Ovary (tissue), 9 donors: Measurements from ENCODE around the gene ANO10. TPM values are rescaled to one million over a fixed set of nuclear protein-coding genes. Genes with fewer than 3 reads are reported as not detected.
"Not testable (repeated sequence)": the region's sequence is repeated elsewhere in the genome, so short reads cannot be mapped to it uniquely, and the experiment has no call there.

Source experiments
- DNase-seq, 5 donors: peaks; one replicate each; pipeline ENCODE4 v3.0.0-alpha.2; 2019 to 2020
- H3K27ac ChIP-seq, 2 donors: fragments of 200-600 bp; one replicate each; pipeline versions ENCODE4 v1.5.1 to v1.8.0; 2019 to 2022
- H3K27me3 ChIP-seq: fragments of 200-600 bp; one replicate; pipeline ENCODE4 v1.8.0; 2022
- H3K36me3 ChIP-seq: fragments of 200-600 bp; sonication (generic); one replicate; pipeline ENCODE4 v1.5.1; 2019
- H3K4me1 ChIP-seq: one replicate; pipeline ENCODE4 v1.8.1; 2013; ENCODE audit warnings: mild to moderate bottlenecking, moderate library complexity; ENCODE audit not compliant: insufficient read depth
- H3K4me3 ChIP-seq: fragments of 200-600 bp; sonication (generic); one replicate; pipeline ENCODE4 v1.5.1; 2017
- H3K9me3 ChIP-seq, 2 donors: fragments of 200-600 bp in 1 of 2; sonication (generic) in 1 of 2; one replicate each; pipeline versions ENCODE4 v1.5.1 to v1.8.1; 2013 to 2019; ENCODE audit warnings: mild to moderate bottlenecking in 1 of 2, moderate library complexity in 1 of 2
- EP300 ChIP-seq: sonication (generic); formaldehyde crosslinking; IDR thresholded peaks from one replicate; pipeline ENCODE4 v1.6.1; 2017; ENCODE audit warnings: antibody characterized with exemption
- POLR2A ChIP-seq: fragments of 450-650 bp; IDR thresholded peaks from one replicate; pipeline ENCODE4 v1.6.1; 2017; ENCODE audit warnings: antibody characterized with exemption, mild to moderate bottlenecking, moderate library complexity
- WGBS, 3 donors: extraction: QIAGEN DNeasy Blood & Tissue Kit in 1 of 3; methylation state at CpG; one replicate each; pipeline versions ENCODE4 v1.1.5 to v1.1.7; 2013 to 2017; 5-methylcytosine and 5-hydroxymethylcytosine counted together
- intact Hi-C, 4 donors: fragments of 100-400 bp; cut with DNase I; formaldehyde crosslinking; loops; one replicate each; pipeline versions ENCODE4 v1.11.0 to v1.15.1; 2022 to 2023
- polyA plus RNA-seq, 2 donors: library from polyadenylated mRNA; stranded (reverse); fragments of 200-250 nt in 1 of 2; fragments of 350-450 nt in 1 of 2; fragmentation: Illumina TruSeq in 1 of 2; extraction: RNeasy Lipid Tissue Mini Kit (QIAGEN cat#74804) in 1 of 2; gene quantifications; one replicate each; pipeline ENCODE4 v1.2.3, GENCODE V29; 2013 to 2014
- total RNA-seq, 7 donors: library from RNA; depleted of rRNA in 2 of 7; stranded (reverse); fragments of >200 nt in 2 of 7; fragmentation: NEBNext Ultra II Directional in 3 of 7; extraction: Animal tissue kit (Norgen Biotek cat#: 25700) in 3 of 7; gene quantifications; one replicate each; pipeline versions ENCODE4 v1.1.0 to v1.2.4, GENCODE V29; 2016 to 2023
- TF ChIP-seq, protein P1 (sequence below), 3 donors: fragments of 450-650 bp in 2 of 3; fragments of 200-600 bp in 1 of 3; IDR thresholded peaks; one replicate each; pipeline versions ENCODE4 v1.5.1 to v1.8.0; 2016 to 2022; ENCODE audit warnings: antibody characterized with exemption in 3 of 3, mild to moderate bottlenecking in 1 of 3
- donor health status: DM: no; HTN: no; CAD: no; lungs with moderate emphysema.
- donor health status: DM: no; HTN: no; CAD: no.
- donor health status: Bipolar disorder and iron deficiency.
- donor health status: DM: yes; HTN: yes; CAD: no.
- donor health status: DM: no; HTN: no; CAD: no.
- donor health status: DM: yes; HTN: yes; CAD: no.

ANO10 gene
- total and polyA plus RNA-seq, 9 donors = 12.2 to 58.7 (median 21.7) TPM

DNA sequence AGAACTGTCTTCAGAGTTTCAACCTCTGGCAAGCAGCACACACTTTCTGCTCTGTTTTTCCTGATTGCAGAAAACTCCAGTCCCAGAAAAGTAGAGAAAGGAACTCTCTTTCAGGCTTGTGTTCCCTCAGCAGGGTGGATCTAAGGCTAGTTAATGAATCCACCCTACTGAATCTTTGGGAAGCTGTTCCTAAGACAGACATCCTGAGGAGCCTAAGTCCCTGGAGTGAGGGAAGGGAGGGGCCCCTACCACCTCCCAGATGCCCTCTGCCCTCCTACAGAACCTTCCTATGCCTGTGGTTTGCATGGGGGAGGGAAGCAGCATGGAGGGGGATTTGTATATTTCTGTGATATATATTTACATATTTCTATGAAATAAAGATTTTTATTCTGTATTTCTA, 124.4 kb downstream of the ANO10 start:
- intact Hi-C loops = loop anchor here in 1 of 4 donors (10.0 kb wide), 1 partner anchor 333 kb away; no protein-coding TSS in a partner anchor
- no peaks in the 10 kb centered on the region for H3K4me1 ChIP-seq
- no peak overlapping the region for H3K4me3 ChIP-seq
- no peak for TF ChIP-seq EP300
- TF ChIP-seq, protein P1, sequence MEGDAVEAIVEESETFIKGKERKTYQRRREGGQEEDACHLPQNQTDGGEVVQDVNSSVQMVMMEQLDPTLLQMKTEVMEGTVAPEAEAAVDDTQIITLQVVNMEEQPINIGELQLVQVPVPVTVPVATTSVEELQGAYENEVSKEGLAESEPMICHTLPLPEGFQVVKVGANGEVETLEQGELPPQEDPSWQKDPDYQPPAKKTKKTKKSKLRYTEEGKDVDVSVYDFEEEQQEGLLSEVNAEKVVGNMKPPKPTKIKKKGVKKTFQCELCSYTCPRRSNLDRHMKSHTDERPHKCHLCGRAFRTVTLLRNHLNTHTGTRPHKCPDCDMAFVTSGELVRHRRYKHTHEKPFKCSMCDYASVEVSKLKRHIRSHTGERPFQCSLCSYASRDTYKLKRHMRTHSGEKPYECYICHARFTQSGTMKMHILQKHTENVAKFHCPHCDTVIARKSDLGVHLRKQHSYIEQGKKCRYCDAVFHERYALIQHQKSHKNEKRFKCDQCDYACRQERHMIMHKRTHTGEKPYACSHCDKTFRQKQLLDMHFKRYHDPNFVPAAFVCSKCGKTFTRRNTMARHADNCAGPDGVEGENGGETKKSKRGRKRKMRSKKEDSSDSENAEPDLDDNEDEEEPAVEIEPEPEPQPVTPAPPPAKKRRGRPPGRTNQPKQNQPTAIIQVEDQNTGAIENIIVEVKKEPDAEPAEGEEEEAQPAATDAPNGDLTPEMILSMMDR (IDR thresholded peaks at IDR 0.05) = no peak
- TF ChIP-seq POLR2A = no peak
- no peak for DNase-seq
- H3K27me3 ChIP-seq = no peaks in the 10 kb centered on the region
- H3K27ac ChIP-seq = no peak overlapping the region
- no peaks in the 10 kb centered on the region for H3K36me3 ChIP-seq
- no peaks in the 10 kb centered on the region for H3K9me3 ChIP-seq

DNA sequence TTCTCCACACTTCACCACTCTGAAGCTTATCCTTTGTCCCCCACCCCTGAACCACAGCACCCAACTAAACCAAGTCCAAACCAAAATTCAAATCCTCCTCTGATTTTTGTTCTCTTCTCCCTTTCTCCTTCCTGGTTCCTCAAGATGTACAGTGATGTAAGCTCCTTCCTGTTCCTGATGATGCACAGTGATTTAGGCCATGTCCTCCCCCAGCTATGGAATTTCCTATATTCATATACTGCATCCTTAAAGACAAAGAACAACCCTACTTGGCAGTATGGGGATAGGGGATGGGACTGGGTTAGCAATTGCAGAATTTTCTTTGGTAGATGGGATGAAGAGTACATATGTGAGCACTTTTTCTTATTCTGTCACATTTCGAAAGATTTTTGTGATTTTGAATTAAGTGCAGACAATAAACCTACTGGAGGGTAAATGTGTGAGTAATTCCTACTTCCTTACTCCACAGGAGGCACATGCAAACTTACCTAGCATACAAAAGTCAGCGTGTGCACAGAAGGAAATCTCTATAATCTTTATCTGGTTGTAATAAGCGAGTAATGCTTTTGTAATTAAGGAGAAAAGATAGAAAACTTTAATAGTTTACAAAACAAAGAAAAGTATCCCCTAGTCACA, 125.0 kb downstream of the ANO10 start:
- WGBS, 3 donors = 80 to 91% (median 81%) methylated on average over 3 of the region's 3 CpGs

DNA sequence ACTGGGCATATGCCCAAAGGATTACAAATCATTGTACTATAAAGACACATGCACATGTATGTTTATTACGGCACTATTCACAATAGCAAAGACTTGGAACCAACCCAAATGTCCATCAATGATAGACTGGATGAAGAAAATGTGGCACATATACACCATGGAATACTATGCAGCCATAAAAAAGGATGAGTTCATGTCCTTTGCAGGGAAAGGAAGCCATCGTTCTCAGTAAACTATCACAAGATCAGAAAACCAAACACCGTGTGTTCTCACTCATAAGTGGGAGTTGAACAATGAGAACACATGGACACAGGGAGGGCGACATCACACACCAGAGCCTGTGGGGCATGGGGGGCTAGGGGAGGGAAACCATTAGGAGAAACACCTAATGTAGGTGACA, 128.9 kb downstream of the ANO10 start:
- H3K27me3 ChIP-seq, H3K36me3 ChIP-seq, H3K4me3 ChIP-seq, H3K27ac ChIP-seq, H3K4me1 ChIP-seq, DNase-seq, H3K9me3 ChIP-seq: not testable (repeated sequence)
- WGBS, 3 donors = 94 to 97% (median 95%) methylated on average over 4 of the region's 4 CpGs
- intact Hi-C loops = loop anchor here in 1 of 4 donors (10.0 kb wide), 1 partner anchor 328 kb away; no protein-coding TSS in a partner anchor

More for the DNA sequence above, 125.0 kb downstream of the ANO10 start:
- Histone ChIP-seq H3K27ac (no peak overlapping the region), H3K4me1 (no peaks in the 10 kb centered on the region), H3K4me3 (no peak overlapping the region), H3K36me3 (no peaks in the 10 kb centered on the region), H3K27me3 (no peaks in the 10 kb centered on the region), H3K9me3 (no peaks in the 10 kb centered on the region)
- DNase-seq = no peak
- TF ChIP-seq EP300 (no peak), POLR2A (no peak)
- TF ChIP-seq, protein P1 (IDR thresholded peaks at IDR 0.05) = no peak
- intact Hi-C loops = loop anchor here in 1 of 4 donors (10.0 kb wide), 1 partner anchor 332 kb away; no protein-coding TSS in a partner anchor

DNA sequence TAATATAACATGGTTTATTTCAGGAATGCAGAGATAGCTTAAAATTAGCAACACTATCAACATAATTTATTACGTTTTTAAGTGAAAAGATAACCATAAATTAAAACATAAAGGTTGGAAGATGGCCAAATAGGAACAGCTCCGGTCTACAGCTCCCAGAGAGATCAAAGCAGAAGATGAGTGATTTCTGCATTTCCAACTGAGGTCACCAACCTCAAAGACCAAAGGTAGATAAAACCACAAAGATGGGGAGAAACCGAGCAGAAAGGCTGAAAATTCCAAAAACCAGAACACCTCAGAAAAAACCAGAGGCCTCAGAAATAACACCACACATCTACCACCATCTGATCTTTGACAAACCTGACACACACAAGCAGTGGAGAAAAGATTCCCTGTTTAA, 130.0 kb downstream of the ANO10 start:
- 79 to 86% (median 81%) methylated on average over 3 of the region's 3 CpGs for WGBS, 3 donors
- H3K27ac ChIP-seq, H3K4me3 ChIP-seq, H3K36me3 ChIP-seq, H3K27me3 ChIP-seq, H3K4me1 ChIP-seq, DNase-seq, H3K9me3 ChIP-seq: not testable (repeated sequence)
- intact Hi-C loops = loop anchor here in 1 of 4 donors (10.0 kb wide), 1 partner anchor 327 kb away; no protein-coding TSS in a partner anchor

DNA sequence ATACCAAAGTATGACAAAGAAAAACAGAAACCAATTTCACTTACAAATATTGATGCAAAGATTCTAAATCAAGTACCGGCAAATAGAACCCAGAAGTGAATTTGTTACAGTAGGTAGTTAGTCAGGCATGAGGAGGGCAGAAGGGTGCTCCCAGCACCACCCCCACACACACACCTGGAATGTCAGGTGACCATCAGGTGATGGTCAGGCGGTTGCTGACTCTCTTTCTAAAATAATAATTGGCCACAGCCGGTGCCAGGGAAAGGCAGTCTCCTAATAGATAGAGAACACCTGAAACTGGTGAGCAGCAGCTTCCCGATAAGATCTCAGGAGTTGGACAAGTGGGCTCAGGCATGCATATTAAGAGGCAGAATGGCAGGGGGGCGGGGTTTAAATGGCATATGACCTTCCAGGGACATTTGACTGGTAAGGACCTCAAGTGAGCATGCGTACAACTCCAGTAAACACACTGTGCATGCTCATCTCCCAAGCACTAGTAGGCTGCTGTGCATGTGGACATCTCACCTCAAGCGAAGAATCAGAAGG, 131.1 kb downstream of the ANO10 start:
- TF ChIP-seq, protein P1 (IDR thresholded peaks at IDR 0.05) = no peak
- TF ChIP-seq EP300 (no peak), POLR2A (no peak)
- DNase-seq = no peak
- WGBS, 3 donors = 82 to 96% (median 90%) methylated on average over 7 of the region's 7 CpGs
- H3K36me3 ChIP-seq = no peaks in the 10 kb centered on the region
- H3K9me3 ChIP-seq = no peaks in the 10 kb centered on the region
- H3K4me1 ChIP-seq = peaks cover 2% of the 10 kb centered on the region
- no peaks in the 10 kb centered on the region for H3K27me3 ChIP-seq
- no peak overlapping the region for H3K4me3 ChIP-seq
- peak overlapping the region in 1 of 2 donors; percentile 56 for H3K27ac ChIP-seq
- intact Hi-C loops = loop anchor here in 1 of 4 donors (10.0 kb wide), 1 partner anchor 326 kb away; no protein-coding TSS in a partner anchor
